HepG2 (cell line): Measurements from ENCODE around the gene PFAS. TPM values are rescaled to one million over a fixed set of nuclear protein-coding genes. Genes with fewer than 3 reads are reported as not detected.

Source experiments
- DR1 ChIP-seq: sonication (generic); formaldehyde crosslinking; IDR thresholded peaks from 2 replicates; pipeline ENCODE4 v1.8.0; 2021; ENCODE audit warnings: mild to moderate bottlenecking, missing genetic modification reagents, inconsistent platforms
- EEA1 ChIP-seq: sonication (generic); formaldehyde crosslinking; IDR thresholded peaks from 2 replicates; pipeline ENCODE4 v1.5.1; 2020; ENCODE audit warnings: mild to moderate bottlenecking, missing genetic modification reagents, borderline replicate concordance
- FOXA3 ChIP-seq: IDR thresholded peaks from 2 replicates; pipeline ENCODE4 v1.6.1; 2016; ENCODE audit warnings: missing genetic modification reagents, missing compliant biosample characterization
- MLX ChIP-seq: IDR thresholded peaks from 2 replicates; pipeline ENCODE4 v1.6.1; 2016
- MTERF4 ChIP-seq: sonication (generic); formaldehyde crosslinking; IDR thresholded peaks from 2 replicates; pipeline ENCODE4 v1.8.0; 2023; ENCODE audit warnings: mild to moderate bottlenecking, missing genetic modification reagents
- MXD4 ChIP-seq: IDR thresholded peaks from 2 replicates; pipeline ENCODE4 v1.6.1; 2016; ENCODE audit warnings: mild to moderate bottlenecking, missing biosample characterization, missing genetic modification reagents
- SAFB2 ChIP-seq: sonication (generic); formaldehyde crosslinking; IDR thresholded peaks from 2 replicates; pipeline ENCODE4 v1.5.1; 2020; ENCODE audit warnings: missing genetic modification reagents, low read depth, mild to moderate bottlenecking, borderline replicate concordance
- TFDP1 ChIP-seq: IDR thresholded peaks from 2 replicates; pipeline ENCODE4 v1.6.1; 2016; ENCODE audit warnings: missing compliant biosample characterization, missing genetic modification reagents, borderline replicate concordance
- ZNF180 ChIP-seq: sonication (generic); formaldehyde crosslinking; IDR thresholded peaks from 2 replicates; pipeline ENCODE4 v1.4.0; 2020; ENCODE audit warnings: low read depth, missing genetic modification reagents, borderline replicate concordance
- ZNF552 ChIP-seq: sonication (generic); formaldehyde crosslinking; IDR thresholded peaks from 2 replicates; pipeline ENCODE4 v1.9.0; 2022; ENCODE audit warnings: missing genetic modification reagents, mild to moderate bottlenecking, borderline replicate concordance
- ZNF577 ChIP-seq: sonication (generic); formaldehyde crosslinking; IDR thresholded peaks from 2 replicates; pipeline ENCODE4 v1.4.0; 2020; ENCODE audit warnings: mild to moderate bottlenecking, low read depth, missing genetic modification reagents, borderline replicate concordance
- ZNF709 ChIP-seq: sonication (generic); formaldehyde crosslinking; IDR thresholded peaks from 2 replicates; pipeline ENCODE4 v1.5.0; 2020; ENCODE audit warnings: mild to moderate bottlenecking, missing genetic modification reagents
- ZSCAN29 ChIP-seq: sonication (generic); formaldehyde crosslinking; conservative IDR thresholded peaks from 2 replicates; pipeline ENCODE4 v1.4.0; 2020; ENCODE audit warnings: mild to moderate bottlenecking, missing genetic modification reagents
- polyA plus RNA-seq, 8 experiments: library from polyadenylated mRNA; depleted of rRNA in 3 of 8; stranded (reverse) in 7 of 8; unstranded in 1 of 8; fragments of >200 nt; fragmentation: Illumina TruSeq in 4 of 8; extraction: Trizol in 4 of 8; gene quantifications; 2 replicates each; pipeline versions ENCODE4 v1.2.1 to v1.2.3, GENCODE V29; 2011 to 2016; ENCODE audit warnings: low read depth in 4 of 8, missing spikeins in 1 of 8, mixed read lengths in 1 of 8; ENCODE audit not compliant: insufficient read depth in 1 of 8
- total RNA-seq, 5 experiments: library from RNA; depleted of rRNA; stranded (reverse); fragments of >200 nt; fragmentation: Illumina TruSeq; extraction: Trizol; gene quantifications; 2 replicates each; pipeline ENCODE4 v1.2.3, GENCODE V29; 2016; ENCODE audit warnings: low read depth in 1 of 5
- TF ChIP-seq, protein P1 (sequence below), 2 experiments: fragments of 450-650 bp in 1 of 2; sonication (generic) in 1 of 2; formaldehyde crosslinking in 1 of 2; IDR thresholded peaks; 2 replicates each; pipeline versions ENCODE4 v1.6.1 to v1.8.0; 2016 to 2022; ENCODE audit warnings: antibody characterized with exemption in 1 of 2, mild to moderate bottlenecking in 1 of 2, missing genetic modification reagents in 1 of 2
- TF ChIP-seq, protein P2 (sequence below): sonication (generic); formaldehyde crosslinking; IDR thresholded peaks from 2 replicates; pipeline ENCODE4 v1.4.0; 2020; ENCODE audit warnings: mild to moderate bottlenecking, low read depth, missing genetic modification reagents

The PFAS gene
- total and polyA plus RNA-seq, 2 of the 13 experiments (the other 11 are each of a cell fraction or from before 2014, with no cell fraction given) = 49.4 to 58.2 TPM

- TF ChIP-seq, protein P1, sequence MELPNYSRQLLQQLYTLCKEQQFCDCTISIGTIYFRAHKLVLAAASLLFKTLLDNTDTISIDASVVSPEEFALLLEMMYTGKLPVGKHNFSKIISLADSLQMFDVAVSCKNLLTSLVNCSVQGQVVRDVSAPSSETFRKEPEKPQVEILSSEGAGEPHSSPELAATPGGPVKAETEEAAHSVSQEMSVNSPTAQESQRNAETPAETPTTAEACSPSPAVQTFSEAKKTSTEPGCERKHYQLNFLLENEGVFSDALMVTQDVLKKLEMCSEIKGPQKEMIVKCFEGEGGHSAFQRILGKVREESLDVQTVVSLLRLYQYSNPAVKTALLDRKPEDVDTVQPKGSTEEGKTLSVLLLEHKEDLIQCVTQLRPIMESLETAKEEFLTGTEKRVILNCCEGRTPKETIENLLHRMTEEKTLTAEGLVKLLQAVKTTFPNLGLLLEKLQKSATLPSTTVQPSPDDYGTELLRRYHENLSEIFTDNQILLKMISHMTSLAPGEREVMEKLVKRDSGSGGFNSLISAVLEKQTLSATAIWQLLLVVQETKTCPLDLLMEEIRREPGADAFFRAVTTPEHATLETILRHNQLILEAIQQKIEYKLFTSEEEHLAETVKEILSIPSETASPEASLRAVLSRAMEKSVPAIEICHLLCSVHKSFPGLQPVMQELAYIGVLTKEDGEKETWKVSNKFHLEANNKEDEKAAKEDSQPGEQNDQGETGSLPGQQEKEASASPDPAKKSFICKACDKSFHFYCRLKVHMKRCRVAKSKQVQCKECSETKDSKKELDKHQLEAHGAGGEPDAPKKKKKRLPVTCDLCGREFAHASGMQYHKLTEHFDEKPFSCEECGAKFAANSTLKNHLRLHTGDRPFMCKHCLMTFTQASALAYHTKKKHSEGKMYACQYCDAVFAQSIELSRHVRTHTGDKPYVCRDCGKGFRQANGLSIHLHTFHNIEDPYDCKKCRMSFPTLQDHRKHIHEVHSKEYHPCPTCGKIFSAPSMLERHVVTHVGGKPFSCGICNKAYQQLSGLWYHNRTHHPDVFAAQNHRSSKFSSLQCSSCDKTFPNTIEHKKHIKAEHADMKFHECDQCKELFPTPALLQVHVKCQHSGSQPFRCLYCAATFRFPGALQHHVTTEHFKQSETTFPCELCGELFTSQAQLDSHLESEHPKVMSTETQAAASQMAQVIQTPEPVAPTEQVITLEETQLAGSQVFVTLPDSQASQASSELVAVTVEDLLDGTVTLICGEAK (IDR thresholded peaks at IDR 0.05) = no peak
- TF ChIP-seq, protein P1 (CRISPR knock-in tag; IDR thresholded peaks at IDR 0.05) = no peak
- TF ChIP-seq DR1 (CRISPR knock-in tag) = no peak
- TF ChIP-seq ZSCAN29 = no peak
- no peak for TF ChIP-seq ZNF552 (CRISPR knock-in tag)
- TF ChIP-seq ZNF709 (CRISPR knock-in tag) = peak; percentile 33; the same call in 1 of the 2 replicates
- TF ChIP-seq SAFB2 (CRISPR knock-in tag) = peak; percentile 26; the same call in 1 of the 2 replicates
- TF ChIP-seq MXD4 = no peak; the same call in 1 of the 2 replicates
- 0 out of 2 replicates have a peak, but pooled peaks have one; percentile 11 for TF ChIP-seq FOXA3
- TF ChIP-seq, protein P2, sequence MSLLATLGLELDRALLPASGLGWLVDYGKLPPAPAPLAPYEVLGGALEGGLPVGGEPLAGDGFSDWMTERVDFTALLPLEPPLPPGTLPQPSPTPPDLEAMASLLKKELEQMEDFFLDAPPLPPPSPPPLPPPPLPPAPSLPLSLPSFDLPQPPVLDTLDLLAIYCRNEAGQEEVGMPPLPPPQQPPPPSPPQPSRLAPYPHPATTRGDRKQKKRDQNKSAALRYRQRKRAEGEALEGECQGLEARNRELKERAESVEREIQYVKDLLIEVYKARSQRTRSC (CRISPR knock-in tag) = no peak
- peak; percentile 65; the same call in 1 of the 2 replicates for TF ChIP-seq TFDP1 (CRISPR knock-in tag)
- peak; percentile 40; the same call in 1 of the 2 replicates for TF ChIP-seq EEA1
- TF ChIP-seq MLX (CRISPR knock-in tag) = peak; percentile 15; the same call in 1 of the 2 replicates
- no peak for TF ChIP-seq ZNF180
- no peak for TF ChIP-seq ZNF577 (CRISPR knock-in tag)
- peak; percentile 18; the same call in 1 of the 2 replicates for TF ChIP-seq MTERF4 (CRISPR knock-in tag)
Observed at GRCh38 chr17:8223356-8224126, 25.5 kb upstream of the PFAS start (continued).
